ENCODE measurements around the gene MED29. TPM values are rescaled to one million over a fixed set of nuclear protein-coding genes. Genes with fewer than 3 reads are reported as not detected.

Gene MED29
- total RNA-seq, 1 donor, result 19.9 TPM

GRCh38 chr19:39363901-39364457, 27.2 kb upstream of the MED29 start:
- Histone ChIP-seq H2AFZ (ENCODE audit: low read length) (no peak overlapping the region), H3K79me2 (ENCODE audit: insufficient read depth, low read length) (peaks cover 42% of the 10 kb centered on the region), H3K27ac (ENCODE audit: low read depth, low read length) (peak overlapping the region; percentile 74), H3K27me3 (ENCODE audit: insufficient read depth, low read length) (no peaks in the 10 kb centered on the region), H3K4me1 (ENCODE audit: insufficient read depth, low read length) (peaks cover 26% of the 10 kb centered on the region), H3K4me2 (ENCODE audit: insufficient read depth, low read length) (peak overlapping the region; percentile 16), H4K20me1 (ENCODE audit: insufficient read depth, low read length) (peaks cover 8% of the 10 kb centered on the region), H3K9me3 (ENCODE audit: low read depth, low read length) (no peaks in the 10 kb centered on the region), H3K4me3 (ENCODE audit: insufficient read depth, low read length) (no peak overlapping the region), H3K36me3 (ENCODE audit: insufficient read depth, low read length) (peaks cover 52% of the 10 kb centered on the region)
- TF ChIP-seq, protein P1, sequence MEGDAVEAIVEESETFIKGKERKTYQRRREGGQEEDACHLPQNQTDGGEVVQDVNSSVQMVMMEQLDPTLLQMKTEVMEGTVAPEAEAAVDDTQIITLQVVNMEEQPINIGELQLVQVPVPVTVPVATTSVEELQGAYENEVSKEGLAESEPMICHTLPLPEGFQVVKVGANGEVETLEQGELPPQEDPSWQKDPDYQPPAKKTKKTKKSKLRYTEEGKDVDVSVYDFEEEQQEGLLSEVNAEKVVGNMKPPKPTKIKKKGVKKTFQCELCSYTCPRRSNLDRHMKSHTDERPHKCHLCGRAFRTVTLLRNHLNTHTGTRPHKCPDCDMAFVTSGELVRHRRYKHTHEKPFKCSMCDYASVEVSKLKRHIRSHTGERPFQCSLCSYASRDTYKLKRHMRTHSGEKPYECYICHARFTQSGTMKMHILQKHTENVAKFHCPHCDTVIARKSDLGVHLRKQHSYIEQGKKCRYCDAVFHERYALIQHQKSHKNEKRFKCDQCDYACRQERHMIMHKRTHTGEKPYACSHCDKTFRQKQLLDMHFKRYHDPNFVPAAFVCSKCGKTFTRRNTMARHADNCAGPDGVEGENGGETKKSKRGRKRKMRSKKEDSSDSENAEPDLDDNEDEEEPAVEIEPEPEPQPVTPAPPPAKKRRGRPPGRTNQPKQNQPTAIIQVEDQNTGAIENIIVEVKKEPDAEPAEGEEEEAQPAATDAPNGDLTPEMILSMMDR (IDR thresholded peaks at IDR 0.05; ENCODE audit: extremely low read depth, low read depth, low read length), result no peak
- DNase-seq (ENCODE audit: insufficient read length, low spot score, missing footprints), result peak; percentile 84

- no peak overlapping the region for H2AFZ ChIP-seq (ENCODE audit: low read length)
- no peak overlapping the region for H3K4me3 ChIP-seq (ENCODE audit: insufficient read depth, low read length)
- H3K4me2 ChIP-seq (ENCODE audit: insufficient read depth, low read length), result no peak overlapping the region
- H3K36me3 ChIP-seq (ENCODE audit: insufficient read depth, low read length), result peaks cover 52% of the 10 kb centered on the region
- peaks cover 43% of the 10 kb centered on the region for H3K79me2 ChIP-seq (ENCODE audit: insufficient read depth, low read length)
- H4K20me1 ChIP-seq (ENCODE audit: insufficient read depth, low read length), result peaks cover 8% of the 10 kb centered on the region
- H3K27me3 ChIP-seq (ENCODE audit: insufficient read depth, low read length), result no peaks in the 10 kb centered on the region
- H3K4me1 ChIP-seq (ENCODE audit: insufficient read depth, low read length), result peaks cover 26% of the 10 kb centered on the region
- DNase-seq (ENCODE audit: insufficient read length, low spot score, missing footprints), result no peak
- H3K9me3 ChIP-seq (ENCODE audit: low read depth, low read length), result no peaks in the 10 kb centered on the region
- TF ChIP-seq, protein P1 (IDR thresholded peaks at IDR 0.05; ENCODE audit: extremely low read depth, low read depth, low read length), result no peak
- no peak overlapping the region for H3K27ac ChIP-seq (ENCODE audit: low read depth, low read length)
Observed at GRCh38 chr19:39365531-39365930, 25.6 kb upstream of the MED29 start.

DNA sequence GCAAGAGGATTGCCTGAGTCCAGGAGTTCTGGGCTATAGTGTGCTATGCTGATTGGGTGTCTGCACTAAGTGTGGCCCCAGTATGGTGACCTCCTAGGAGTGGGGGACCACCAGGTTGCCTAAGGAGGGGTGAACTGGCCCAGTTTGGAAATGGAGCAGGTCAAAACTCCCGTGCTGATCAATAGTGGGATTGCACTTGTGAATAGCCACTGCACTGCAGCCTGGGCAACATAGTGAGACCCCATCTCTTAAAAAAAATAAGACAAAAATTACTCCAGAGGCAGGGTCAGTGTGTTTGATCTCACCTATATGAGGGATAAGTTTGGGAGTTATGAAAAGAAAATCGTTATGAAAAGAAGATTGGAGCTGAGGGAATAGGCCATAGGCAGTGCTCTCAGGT, 22.0 kb upstream of the MED29 start:
- H3K79me2 ChIP-seq (ENCODE audit: insufficient read depth, low read length), result peaks cover 44% of the 10 kb centered on the region
- H2AFZ ChIP-seq (ENCODE audit: low read length), result no peak overlapping the region
- no peak for DNase-seq (ENCODE audit: insufficient read length, low spot score, missing footprints)
- H3K27me3 ChIP-seq (ENCODE audit: insufficient read depth, low read length), result no peaks in the 10 kb centered on the region
- TF ChIP-seq, protein P1 (IDR thresholded peaks at IDR 0.05; ENCODE audit: extremely low read depth, low read depth, low read length), result no peak
- no peak overlapping the region for H3K4me3 ChIP-seq (ENCODE audit: insufficient read depth, low read length)
- H3K4me1 ChIP-seq (ENCODE audit: insufficient read depth, low read length), result peaks cover 23% of the 10 kb centered on the region
- H3K27ac ChIP-seq (ENCODE audit: low read depth, low read length), result no peak overlapping the region
- peaks cover 54% of the 10 kb centered on the region for H3K36me3 ChIP-seq (ENCODE audit: insufficient read depth, low read length)
- no peaks in the 10 kb centered on the region for H3K9me3 ChIP-seq (ENCODE audit: low read depth, low read length)
- H4K20me1 ChIP-seq (ENCODE audit: insufficient read depth, low read length), result no peaks in the 10 kb centered on the region
- H3K4me2 ChIP-seq (ENCODE audit: insufficient read depth, low read length), result no peak overlapping the region

GRCh38 chr19:39370735-39371134, 20.4 kb upstream of the MED29 start:
- Histone ChIP-seq H3K4me1 (ENCODE audit: insufficient read depth, low read length) (peaks cover 20% of the 10 kb centered on the region), H3K27me3 (ENCODE audit: insufficient read depth, low read length) (no peaks in the 10 kb centered on the region), H3K79me2 (ENCODE audit: insufficient read depth, low read length) (peaks cover 45% of the 10 kb centered on the region), H3K4me3 (ENCODE audit: insufficient read depth, low read length) (no peak overlapping the region), H2AFZ (ENCODE audit: low read length) (no peak overlapping the region), H3K36me3 (ENCODE audit: insufficient read depth, low read length) (peaks cover 53% of the 10 kb centered on the region), H3K9me3 (ENCODE audit: low read depth, low read length) (no peaks in the 10 kb centered on the region), H3K4me2 (ENCODE audit: insufficient read depth, low read length) (no peak overlapping the region), H4K20me1 (ENCODE audit: insufficient read depth, low read length) (no peaks in the 10 kb centered on the region), H3K27ac (ENCODE audit: low read depth, low read length) (no peak overlapping the region)
- DNase-seq (ENCODE audit: insufficient read length, low spot score, missing footprints), result no peak
- TF ChIP-seq, protein P1 (IDR thresholded peaks at IDR 0.05; ENCODE audit: extremely low read depth, low read depth, low read length), result no peak

Data from osteoblast (primary cell).